Transverse colon (tissue), 4 donors: ENCODE measurements around the gene DENND1C. TPM values are rescaled to one million over a fixed set of nuclear protein-coding genes. Genes with fewer than 3 reads are reported as not detected.

Source experiments
- DNase-seq: peaks from one replicate; pipeline ENCODE4 v3.0.0-alpha.2; 2019
- H3K27ac ChIP-seq, 4 donors: fragments of 200-600 bp; sonication (generic); 2 replicates each; pipeline ENCODE4 v1.5.1; 2016 to 2018; ENCODE audit warnings: inconsistent platforms in 4 of 4
- H3K27me3 ChIP-seq: fragments of 200-600 bp; sonication (generic); 2 replicates; pipeline ENCODE4 v1.5.1; 2017; ENCODE audit warnings: inconsistent platforms
- H3K36me3 ChIP-seq, 4 donors: fragments of 200-600 bp; sonication (generic); 2 replicates each; pipeline ENCODE4 v1.5.1; 2017 to 2019; ENCODE audit warnings: inconsistent platforms in 4 of 4
- H3K4me1 ChIP-seq, 4 donors: fragments of 200-600 bp; sonication (generic); 2 replicates each; pipeline ENCODE4 v1.5.1; 2017 to 2020; ENCODE audit warnings: inconsistent platforms in 4 of 4
- H3K4me3 ChIP-seq, 4 donors: fragments of 200-600 bp; sonication (generic); 1 replicate in 1 of 4; 2 replicates in 3 of 4; pipeline versions ENCODE4 v1.5.1 to v1.6.1; 2017 to 2019; ENCODE audit warnings: inconsistent platforms in 4 of 4
- H3K9me3 ChIP-seq, 2 donors: fragments of 200-600 bp; sonication (generic); 2 replicates each; pipeline ENCODE4 v1.5.1; 2017 to 2019; ENCODE audit warnings: inconsistent platforms in 2 of 2
- CTCF ChIP-seq, 5 experiments: fragments of 200-600 bp in 3 of 5; fragments of 450-650 bp in 2 of 5; sonication (generic) in 3 of 5; IDR thresholded peaks; 1 replicate in 2 of 5; 2 replicates in 3 of 5; pipeline ENCODE4 v1.5.1; 2016 to 2017; ENCODE audit warnings: antibody characterized with exemption in 5 of 5, inconsistent platforms in 3 of 5, mild to moderate bottlenecking in 2 of 5, moderate library complexity in 1 of 5
- EP300 ChIP-seq: sonication (generic); formaldehyde crosslinking; IDR thresholded peaks from one replicate; pipeline ENCODE4 v1.6.1; 2017; ENCODE audit warnings: antibody characterized with exemption, low read depth
- POLR2A ChIP-seq: fragments of 450-650 bp; IDR thresholded peaks from one replicate; pipeline ENCODE4 v1.6.1; 2016; ENCODE audit warnings: antibody characterized with exemption, mild to moderate bottlenecking, moderate library complexity
- POLR2AphosphoS5 ChIP-seq, 3 donors: sonication (generic); formaldehyde crosslinking; IDR thresholded peaks; one replicate each; pipeline ENCODE4 v1.6.1; 2016; ENCODE audit warnings: antibody characterized with exemption in 3 of 3
- WGBS, 2 donors: methylation state at CpG; one replicate each; pipeline ENCODE4 v1.1.5; 2018; ENCODE audit warnings: low coverage in 1 of 2; 5-methylcytosine and 5-hydroxymethylcytosine counted together
- in situ Hi-C, 4 donors: fragments of 200-750 bp; cut with MboI; loops; one replicate each; pipeline versions ENCODE4 v1.15.0 to v1.15.1; 2017; ENCODE audit warnings: low sequenced_read_pairs in 3 of 4, low pct_ligation_motif_present in 1 of 4, low pct_unique_long_range_greater_than_20kb in 1 of 4
- intact Hi-C: fragments of 100-400 bp; cut with DNase I; formaldehyde crosslinking; loops from one replicate; pipeline ENCODE4 v1.15.1; 2023; ENCODE audit warnings: low total_unique reads
- total RNA-seq, 4 donors: library from RNA; depleted of rRNA; stranded (reverse); fragments of >200 nt; gene quantifications; one replicate each; pipeline ENCODE4 v1.1.0, GENCODE V29; 2016

The DENND1C gene
- total RNA-seq, 4 donors from 2014 or later = 0.40 to 7.5 (median 5.0) TPM

GRCh38 chr19:6467384-6467783 is 14.2 kb downstream of the DENND1C start:
- peaks cover 0 to 5% (median 0%) of the 10 kb centered on the region in 4 donors for H3K36me3 ChIP-seq
- no peak overlapping the region for H3K4me3 ChIP-seq
- WGBS, 2 donors = 60 to 79% methylated on average over 1 to 8 of the region's 8 CpGs
- in situ Hi-C loops (no loop called here), intact Hi-C loops (no loop called here)
- H3K4me1 ChIP-seq = peaks cover 0 to 14% (median 10%) of the 10 kb centered on the region in 4 donors
- no peak for DNase-seq
- no peak for TF ChIP-seq POLR2A
- no peak for TF ChIP-seq EP300
- no peak for TF ChIP-seq POLR2AphosphoS5 (IDR thresholded peaks at IDR 0.05)
- no peak for TF ChIP-seq CTCF (IDR thresholded peaks at IDR 0.05)
- H3K27me3 ChIP-seq = peaks cover 15% of the 10 kb centered on the region
- H3K9me3 ChIP-seq = no peaks in the 10 kb centered on the region
- no peak overlapping the region for H3K27ac ChIP-seq

DNA sequence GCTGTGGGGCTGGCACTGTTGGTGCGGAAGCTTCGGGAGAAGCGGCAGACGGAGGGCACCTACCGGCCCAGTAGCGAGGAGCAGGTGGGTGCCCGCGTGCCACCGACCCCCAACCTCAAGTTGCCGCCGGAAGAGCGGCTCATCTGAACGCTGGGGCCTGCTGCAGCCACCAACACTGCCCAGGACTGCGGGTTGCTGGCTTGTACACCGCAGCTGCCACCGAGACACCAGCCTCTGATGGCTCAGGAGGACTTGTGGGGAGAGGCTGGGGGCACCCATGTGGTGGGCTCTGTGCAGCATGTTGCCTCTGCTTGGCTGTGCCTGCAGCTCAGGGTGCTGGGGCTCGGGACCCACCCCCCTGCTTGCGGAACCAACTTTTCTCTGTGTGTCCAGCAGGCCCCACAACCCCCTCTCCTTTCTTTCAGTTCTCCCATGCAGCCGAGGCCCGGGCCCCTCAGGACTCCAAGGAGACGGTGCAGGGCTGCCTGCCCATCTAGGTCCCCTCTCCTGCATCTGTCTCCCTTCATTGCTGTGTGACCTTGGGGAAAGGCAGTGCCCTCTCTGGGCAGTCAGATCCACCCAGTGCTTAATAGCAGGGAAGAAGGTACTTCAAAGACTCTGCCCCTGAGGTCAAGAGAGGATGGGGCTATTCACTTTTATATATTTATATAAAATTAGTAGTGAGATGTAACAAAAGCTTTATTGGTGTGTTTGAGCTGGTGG is 14.9 kb downstream of the DENND1C start:
- Histone ChIP-seq H3K36me3 (peaks cover 0 to 5% (median 0%) of the 10 kb centered on the region in 4 donors), H3K27me3 (peaks cover 15% of the 10 kb centered on the region), H3K27ac (no peak overlapping the region), H3K4me1 (peaks cover 0 to 17% (median 11%) of the 10 kb centered on the region in 4 donors), H3K9me3 (no peaks in the 10 kb centered on the region), H3K4me3 (no peak overlapping the region)
- 50 to 90% methylated on average over 2 to 21 of the region's 21 CpGs for WGBS, 2 donors
- intact Hi-C loops = no loop called here
- no peak for DNase-seq
- TF ChIP-seq EP300 (no peak), POLR2AphosphoS5 (IDR thresholded peaks at IDR 0.05) (no peak), CTCF (IDR thresholded peaks at IDR 0.05) (no peak), POLR2A (no peak)
- in situ Hi-C loops = no loop called here

GRCh38 chr19:6465663-6466062 is 15.9 kb downstream of the DENND1C start:
- intact Hi-C loops = no loop called here
- DNase-seq = no peak
- WGBS, 2 donors = 88% methylated on average over 8 of the region's 8 CpGs; no CpG with 5 or more reads in 1 of the 2 donors
- Histone ChIP-seq H3K9me3 (no peaks in the 10 kb centered on the region), H3K4me1 (peaks cover 0 to 19% (median 13%) of the 10 kb centered on the region in 4 donors), H3K27me3 (peaks cover 15% of the 10 kb centered on the region), H3K27ac (no peak overlapping the region), H3K4me3 (peak overlapping the region in 1 of 4 donors; percentile 56), H3K36me3 (peaks cover 0 to 5% (median 0%) of the 10 kb centered on the region in 4 donors)
- in situ Hi-C loops = no loop called here
- TF ChIP-seq CTCF (IDR thresholded peaks at IDR 0.05) = no peak
- TF ChIP-seq EP300 = no peak
- no peak for TF ChIP-seq POLR2AphosphoS5 (IDR thresholded peaks at IDR 0.05)
- TF ChIP-seq POLR2A = no peak

- in situ Hi-C loops = no loop called here
- H3K36me3 ChIP-seq = peaks cover 0 to 5% (median 0%) of the 10 kb centered on the region in 4 donors
- peak; percentile 35 for DNase-seq
- TF ChIP-seq POLR2A = no peak
- H3K27ac ChIP-seq = peak overlapping the region; percentile 83 to 89 (median 86)
- no peaks in the 10 kb centered on the region for H3K9me3 ChIP-seq
- intact Hi-C loops = no loop called here
- H3K27me3 ChIP-seq = peaks cover 15% of the 10 kb centered on the region
- peaks cover 0 to 21% (median 14%) of the 10 kb centered on the region in 4 donors for H3K4me1 ChIP-seq
- WGBS, 2 donors = 20 to 32% methylated on average over 1 to 9 of the region's 9 CpGs
- H3K4me3 ChIP-seq = peak overlapping the region; percentile 25 to 57 (median 52)
Measured at GRCh38 chr19:6465006-6465405, 16.6 kb downstream of the DENND1C start.
